CD4-positive, alpha-beta T cell treated with Interleukin-17A for 1 hour (primary cell): Measurements from ENCODE around the gene OR5AU1.
A peak's percentile ranks its signal among the peaks of the same experiment; 100 is the strongest.

Experiments
- DNase-seq: peaks from one replicate; pipeline ENCODE4 v3.0.0-alpha.2; 2020

The OR5AU1 gene

GRCh38 chr14:21155963-21156362 is at the start of gene OR5AU1:
OR5AU1 (minus strand) TSS chr14:21156063; CDS start chr14:21155872, 191 bp downstream.
- DNase-seq: no peak

GRCh38 chr14:21205026-21205677 is 49.3 kb upstream of the OR5AU1 start:
- DNase-seq: no peak

- no peak for DNase-seq
Measured at GRCh38 chr14:21204167-21205025, 48.5 kb upstream of the OR5AU1 start.

- no peak for DNase-seq
Measured at GRCh38 chr14:21203470-21204166, 47.8 kb upstream of the OR5AU1 start.

- no peak for DNase-seq
Measured at GRCh38 chr14:21202463-21203358, 46.8 kb upstream of the OR5AU1 start.

- no peak for DNase-seq
Measured at GRCh38 chr14:21201732-21202462, 46.0 kb upstream of the OR5AU1 start.

GRCh38 chr14:21200752-21201461 is 45.0 kb upstream of the OR5AU1 start:
- DNase-seq: no peak

- no peak for DNase-seq
Measured at GRCh38 chr14:21199611-21200560, 44.0 kb upstream of the OR5AU1 start.

- DNase-seq: no peak
Measured at GRCh38 chr14:21197418-21198205, 41.7 kb upstream of the OR5AU1 start.

- DNase-seq: no peak
Measured at GRCh38 chr14:21194597-21194996, 38.7 kb upstream of the OR5AU1 start.

- no peak for DNase-seq
Measured at GRCh38 chr14:21192875-21193535, 37.1 kb upstream of the OR5AU1 start.

GRCh38 chr14:21192447-21192822 is 36.6 kb upstream of the OR5AU1 start:
- no peak for DNase-seq

GRCh38 chr14:21191809-21192446 is 36.1 kb upstream of the OR5AU1 start:
- peak; percentile 73 for DNase-seq

GRCh38 chr14:21191261-21191808 is 35.5 kb upstream of the OR5AU1 start:
- DNase-seq: no peak

- no peak for DNase-seq
Measured at GRCh38 chr14:21185491-21185890, 29.6 kb upstream of the OR5AU1 start.

- DNase-seq: no peak
Measured at GRCh38 chr14:21184254-21184653, 28.4 kb upstream of the OR5AU1 start.

GRCh38 chr14:21182166-21182565 is 26.3 kb upstream of the OR5AU1 start:
- no peak for DNase-seq

GRCh38 chr14:21171128-21171527 is 15.3 kb upstream of the OR5AU1 start:
- no peak for DNase-seq
